Measurements from ENCODE around the gene FSTL4.

- TF ChIP-seq CTCF (conservative IDR thresholded peaks at IDR 0.05) (no peak), EZH2 (IDR thresholded peaks at IDR 0.05; ENCODE audit: low read depth) (no peak)
Observed at GRCh38 chr5:133530270-133530669, 82.1 kb downstream of the FSTL4 start.
